Measurements from ENCODE around the gene RPS6KA2. TPM values are rescaled to one million over a fixed set of nuclear protein-coding genes. Genes with fewer than 3 reads are reported as not detected.

Gene RPS6KA2
- total RNA-seq, 1 experiment from 2014 or later = 12.3 TPM

- DNase-seq = no peak
- Histone ChIP-seq H3K23me2 (ENCODE audit: insufficient read length, low read depth, low read length, poor library complexity, severe bottlenecking) (no peaks in the 10 kb centered on the region), H4K8ac (replicated peaks; ENCODE audit: insufficient read length, low read depth, low read length) (no peak overlapping the region), H2AK5ac (ENCODE audit: insufficient read length, low read length) (no peak overlapping the region), H3K79me1 (ENCODE audit: insufficient read depth, low read depth, low read length, poor library complexity, severe bottlenecking) (no peaks in the 10 kb centered on the region), H3K4me2 (ENCODE audit: insufficient read depth, insufficient read length, low read length) (no peak overlapping the region), H2BK15ac (ENCODE audit: low read depth, low read length) (no peak overlapping the region), H4K20me1 (ENCODE audit: control insufficient read depth, insufficient read depth, insufficient read length) (no peaks in the 10 kb centered on the region), H3K23ac (ENCODE audit: insufficient read length, low read depth, low read length) (no peak overlapping the region), H3K4me1 (ENCODE audit: insufficient read depth, low read length) (no peaks in the 10 kb centered on the region), H2BK5ac (ENCODE audit: insufficient read length, low read length) (no peak overlapping the region), H3K9ac (ENCODE audit: extremely low read depth, insufficient read length, low read length) (no peak overlapping the region), H2BK120ac (ENCODE audit: low read depth, low read length, poor library complexity, severe bottlenecking) (no peak overlapping the region), H4K5ac (ENCODE audit: insufficient read length, low read depth, low read length) (no peak overlapping the region), H2AFZ (ENCODE audit: low read length) (no peak overlapping the region), H3K79me2 (ENCODE audit: insufficient read depth, low read length) (no peaks in the 10 kb centered on the region), H3K27me3 (ENCODE audit: insufficient read depth, low read length) (no peaks in the 10 kb centered on the region), H3K14ac (ENCODE audit: insufficient read depth, low read length) (no peak overlapping the region), H3K9me3 (ENCODE audit: control insufficient read depth, low read depth, low read length) (no peaks in the 10 kb centered on the region), H2BK20ac (ENCODE audit: low read depth, low read length, poor library complexity, severe bottlenecking) (no peak overlapping the region), H3K18ac (ENCODE audit: insufficient read length, low read depth, low read length) (no peak overlapping the region), H4K91ac (ENCODE audit: insufficient read length, low read depth, low read length) (no peak overlapping the region), H3K27ac (ENCODE audit: insufficient read length, low read depth, low read length) (no peak overlapping the region), H3K56ac (ENCODE audit: insufficient read length, low read depth, low read length) (no peak overlapping the region), H2BK12ac (ENCODE audit: insufficient read length, low read depth, low read length) (no peak overlapping the region), H3K4ac (ENCODE audit: low read depth, low read length) (no peak overlapping the region), H3T11ph (ENCODE audit: low read length) (no peak overlapping the region)
- Mint-ChIP-seq H3K27me3 (ENCODE audit: low read depth) (no peaks in the 10 kb centered on the region), H3K4me3 (no peak overlapping the region), H3K27ac (no peak overlapping the region; a peak in 1 of 7 replicates), H3K9me3 (no peaks in the 10 kb centered on the region), H3K36me3 (ENCODE audit: insufficient read depth in 1 of 3, low read depth in 3 of 3) (peaks cover 6 to 7% (median 6%) of the 10 kb centered on the region in 3 experiments), H3K4me1 (0 out of 4 replicates have a peak, but pooled peaks cover 0 to 8% of the 10 kb centered on the region in 2 experiments)
- TF ChIP-seq CTCF (conservative IDR thresholded peaks at IDR 0.05) = no peak
- WGBS (ENCODE audit: extremely low coverage, insufficient read length, low lambda C conversion rate) = no CpG with 5 or more reads among the region's 14 CpGs
Observed at GRCh38 chr6:166502453-166502852, 124.6 kb downstream of the RPS6KA2 start.
